ENCODE results near the gene TCEAL5. TPM values are rescaled to one million over a fixed set of nuclear protein-coding genes. Genes with fewer than 3 reads are reported as not detected.
"Not testable (repeated sequence)": the region's sequence is repeated elsewhere in the genome, so short reads cannot be mapped to it uniquely, and the experiment has no call there.

The TCEAL5 gene
- polyA plus RNA-seq, 1 donor from 2014 or later: 2.4 TPM

DNA sequence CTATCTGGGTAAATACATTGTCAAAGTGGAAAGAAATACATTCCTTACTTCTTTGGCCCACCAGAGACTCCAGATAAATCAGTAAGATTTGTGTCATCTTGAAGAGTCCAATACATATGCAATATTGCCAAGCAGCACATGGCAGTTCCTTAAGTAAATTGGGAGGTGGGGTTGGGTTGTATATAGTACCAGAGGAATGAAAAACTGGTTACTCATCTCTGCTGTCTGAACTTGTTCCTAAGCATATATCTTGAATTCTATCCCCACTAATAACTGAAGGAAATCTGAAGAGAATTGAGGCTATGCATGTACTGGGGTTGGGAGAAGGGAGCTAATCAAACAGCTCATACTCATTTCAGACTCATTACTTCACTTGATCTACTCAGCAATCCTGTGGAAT lies 36.4 kb downstream of the TCEAL5 start:
- Histone ChIP-seq H3K4me2 (ENCODE audit: low read length) (no peak overlapping the region), H3K9me2 (ENCODE audit: insufficient read depth, low read length) (no peaks in the 10 kb centered on the region), H3K9ac (ENCODE audit: low read length) (no peak overlapping the region), H3F3A (ENCODE audit: insufficient read depth, low read length, poor library complexity, severe bottlenecking) (no peaks in the 10 kb centered on the region), H3K36me3 (ENCODE audit: insufficient read depth, low read length) (no peaks in the 10 kb centered on the region), H3K79me2 (replicated peaks; ENCODE audit: insufficient read depth, low read length) (no peaks in the 10 kb centered on the region), H3K27ac (ENCODE audit: low read length) (no peak overlapping the region), H3K27me3 (ENCODE audit: insufficient read depth, low read depth, low read length) (no peaks in the 10 kb centered on the region), H2AFZ (ENCODE audit: low read depth, low read length) (no peak overlapping the region), H3K9me3 (ENCODE audit: low read length) (no peaks in the 10 kb centered on the region), H3K4me3 (ENCODE audit: low read length) (no peak overlapping the region), H4K20me1 (ENCODE audit: insufficient read depth) (no peaks in the 10 kb centered on the region)
- TF ChIP-seq EP300 (conservative IDR thresholded peaks at IDR 0.05; ENCODE audit: poor library complexity, severe bottlenecking) (no peak), POLR2AphosphoS5 (IDR thresholded peaks at IDR 0.05) (no peak), MXI1 (conservative IDR thresholded peaks at IDR 0.05; ENCODE audit: poor library complexity, severe bottlenecking) (no peak), RAD21 (conservative IDR thresholded peaks at IDR 0.05) (no peak), EZH2 (IDR thresholded peaks at IDR 0.05; ENCODE audit: borderline replicate concordance, insufficient read depth, low read length, poor library complexity, severe bottlenecking) (no peak), SMC3 (conservative IDR thresholded peaks at IDR 0.05; ENCODE audit: poor library complexity) (no peak), TAF1 (IDR thresholded peaks at IDR 0.05; ENCODE audit: low read depth) (no peak)
- TF ChIP-seq, protein P1, sequence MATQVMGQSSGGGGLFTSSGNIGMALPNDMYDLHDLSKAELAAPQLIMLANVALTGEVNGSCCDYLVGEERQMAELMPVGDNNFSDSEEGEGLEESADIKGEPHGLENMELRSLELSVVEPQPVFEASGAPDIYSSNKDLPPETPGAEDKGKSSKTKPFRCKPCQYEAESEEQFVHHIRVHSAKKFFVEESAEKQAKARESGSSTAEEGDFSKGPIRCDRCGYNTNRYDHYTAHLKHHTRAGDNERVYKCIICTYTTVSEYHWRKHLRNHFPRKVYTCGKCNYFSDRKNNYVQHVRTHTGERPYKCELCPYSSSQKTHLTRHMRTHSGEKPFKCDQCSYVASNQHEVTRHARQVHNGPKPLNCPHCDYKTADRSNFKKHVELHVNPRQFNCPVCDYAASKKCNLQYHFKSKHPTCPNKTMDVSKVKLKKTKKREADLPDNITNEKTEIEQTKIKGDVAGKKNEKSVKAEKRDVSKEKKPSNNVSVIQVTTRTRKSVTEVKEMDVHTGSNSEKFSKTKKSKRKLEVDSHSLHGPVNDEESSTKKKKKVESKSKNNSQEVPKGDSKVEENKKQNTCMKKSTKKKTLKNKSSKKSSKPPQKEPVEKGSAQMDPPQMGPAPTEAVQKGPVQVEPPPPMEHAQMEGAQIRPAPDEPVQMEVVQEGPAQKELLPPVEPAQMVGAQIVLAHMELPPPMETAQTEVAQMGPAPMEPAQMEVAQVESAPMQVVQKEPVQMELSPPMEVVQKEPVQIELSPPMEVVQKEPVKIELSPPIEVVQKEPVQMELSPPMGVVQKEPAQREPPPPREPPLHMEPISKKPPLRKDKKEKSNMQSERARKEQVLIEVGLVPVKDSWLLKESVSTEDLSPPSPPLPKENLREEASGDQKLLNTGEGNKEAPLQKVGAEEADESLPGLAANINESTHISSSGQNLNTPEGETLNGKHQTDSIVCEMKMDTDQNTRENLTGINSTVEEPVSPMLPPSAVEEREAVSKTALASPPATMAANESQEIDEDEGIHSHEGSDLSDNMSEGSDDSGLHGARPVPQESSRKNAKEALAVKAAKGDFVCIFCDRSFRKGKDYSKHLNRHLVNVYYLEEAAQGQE (IDR thresholded peaks at IDR 0.05; ENCODE audit: borderline replicate concordance): no peak
- TF ChIP-seq, protein P2, sequence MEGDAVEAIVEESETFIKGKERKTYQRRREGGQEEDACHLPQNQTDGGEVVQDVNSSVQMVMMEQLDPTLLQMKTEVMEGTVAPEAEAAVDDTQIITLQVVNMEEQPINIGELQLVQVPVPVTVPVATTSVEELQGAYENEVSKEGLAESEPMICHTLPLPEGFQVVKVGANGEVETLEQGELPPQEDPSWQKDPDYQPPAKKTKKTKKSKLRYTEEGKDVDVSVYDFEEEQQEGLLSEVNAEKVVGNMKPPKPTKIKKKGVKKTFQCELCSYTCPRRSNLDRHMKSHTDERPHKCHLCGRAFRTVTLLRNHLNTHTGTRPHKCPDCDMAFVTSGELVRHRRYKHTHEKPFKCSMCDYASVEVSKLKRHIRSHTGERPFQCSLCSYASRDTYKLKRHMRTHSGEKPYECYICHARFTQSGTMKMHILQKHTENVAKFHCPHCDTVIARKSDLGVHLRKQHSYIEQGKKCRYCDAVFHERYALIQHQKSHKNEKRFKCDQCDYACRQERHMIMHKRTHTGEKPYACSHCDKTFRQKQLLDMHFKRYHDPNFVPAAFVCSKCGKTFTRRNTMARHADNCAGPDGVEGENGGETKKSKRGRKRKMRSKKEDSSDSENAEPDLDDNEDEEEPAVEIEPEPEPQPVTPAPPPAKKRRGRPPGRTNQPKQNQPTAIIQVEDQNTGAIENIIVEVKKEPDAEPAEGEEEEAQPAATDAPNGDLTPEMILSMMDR (IDR thresholded peaks at IDR 0.05; ENCODE audit: poor library complexity, severe bottlenecking): no peak

DNA sequence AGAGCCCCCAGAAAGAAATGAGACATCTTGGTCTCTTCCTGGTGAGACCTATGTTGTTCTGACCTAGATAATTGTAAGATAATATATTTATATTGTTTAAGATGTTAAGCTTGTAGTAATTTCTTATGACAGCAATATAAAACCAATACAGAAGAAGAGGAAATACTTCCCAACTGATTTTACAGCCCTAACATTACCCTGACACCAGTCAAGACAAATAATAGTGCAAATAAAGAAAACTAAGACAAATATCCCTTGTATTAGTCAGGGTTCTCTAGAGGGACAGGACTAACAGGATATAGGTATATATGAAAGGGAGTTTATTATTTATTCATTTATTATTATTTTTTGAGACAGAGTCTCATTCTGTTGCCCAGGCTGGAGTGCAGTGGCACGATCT lies 40.3 kb downstream of the TCEAL5 start:
- no peak overlapping the region for H3K27ac ChIP-seq (ENCODE audit: low read length)
- no peaks in the 10 kb centered on the region for H3F3A ChIP-seq (ENCODE audit: insufficient read depth, low read length, poor library complexity, severe bottlenecking)
- TF ChIP-seq MXI1 (conservative IDR thresholded peaks at IDR 0.05; ENCODE audit: poor library complexity, severe bottlenecking): no peak
- TF ChIP-seq RAD21 (conservative IDR thresholded peaks at IDR 0.05): no peak
- no peak for TF ChIP-seq TAF1 (IDR thresholded peaks at IDR 0.05; ENCODE audit: low read depth)
- TF ChIP-seq, protein P2 (IDR thresholded peaks at IDR 0.05; ENCODE audit: poor library complexity, severe bottlenecking): no peak
- no peak for TF ChIP-seq POLR2AphosphoS5 (IDR thresholded peaks at IDR 0.05)
- no peaks in the 10 kb centered on the region for H3K27me3 ChIP-seq (ENCODE audit: insufficient read depth, low read depth, low read length)
- no peaks in the 10 kb centered on the region for H3K36me3 ChIP-seq (ENCODE audit: insufficient read depth, low read length)
- no peaks in the 10 kb centered on the region for H4K20me1 ChIP-seq (ENCODE audit: insufficient read depth)
- H2AFZ ChIP-seq (ENCODE audit: low read depth, low read length): no peak overlapping the region
- no peak overlapping the region for H3K4me2 ChIP-seq (ENCODE audit: low read length)
- no peak overlapping the region for H3K4me3 ChIP-seq (ENCODE audit: low read length)
- H3K9me2 ChIP-seq (ENCODE audit: insufficient read depth, low read length): no peaks in the 10 kb centered on the region
- no peaks in the 10 kb centered on the region for H3K9me3 ChIP-seq (ENCODE audit: low read length)
- H3K79me2 ChIP-seq (replicated peaks; ENCODE audit: insufficient read depth, low read length): no peaks in the 10 kb centered on the region
- no peak overlapping the region for H3K9ac ChIP-seq (ENCODE audit: low read length)

DNA sequence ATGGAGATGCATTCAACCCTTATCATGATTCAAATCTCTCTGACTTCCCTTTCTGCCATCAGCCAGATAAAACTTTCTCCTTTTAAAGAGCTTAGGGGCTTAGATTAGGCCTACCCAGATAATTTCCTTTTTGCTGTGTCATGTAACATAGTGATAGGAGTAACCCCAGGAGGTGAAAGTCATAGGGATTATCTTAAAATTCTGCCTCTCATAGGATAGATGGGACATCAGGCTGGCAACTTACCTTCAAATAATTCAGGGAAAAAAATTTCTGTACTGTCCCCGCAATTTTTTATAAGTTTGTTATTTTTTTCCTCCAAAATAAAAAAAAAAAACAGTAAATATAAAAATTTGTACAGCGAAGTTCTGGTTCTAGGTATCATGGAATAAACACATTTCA lies 40.9 kb downstream of the TCEAL5 start:
- not testable (repeated sequence) for H3K4me2 ChIP-seq (ENCODE audit: low read length); H3K4me3 ChIP-seq (ENCODE audit: low read length); H3K9me3 ChIP-seq (ENCODE audit: low read length); H3K27ac ChIP-seq (ENCODE audit: low read length); H3K9me2 ChIP-seq (ENCODE audit: insufficient read depth, low read length); H3K9ac ChIP-seq (ENCODE audit: low read length); H2AFZ ChIP-seq (ENCODE audit: low read depth, low read length); H3K27me3 ChIP-seq (ENCODE audit: insufficient read depth, low read depth, low read length); H3K36me3 ChIP-seq (ENCODE audit: insufficient read depth, low read length); H3F3A ChIP-seq (ENCODE audit: insufficient read depth, low read length, poor library complexity, severe bottlenecking); H4K20me1 ChIP-seq (ENCODE audit: insufficient read depth); H3K79me2 ChIP-seq (replicated peaks; ENCODE audit: insufficient read depth, low read length)

All from neural cell (in vitro differentiated cells).